ENCODE results near the gene KIF23.

The KIF23 gene

GRCh38 chr15:69417581-69417980 lies 3.4 kb downstream of the KIF23 start:
- no peak overlapping the region for H3K4me3 ChIP-seq (ENCODE audit: low read length)
- peak; percentile 71 for DNase-seq (ENCODE audit: low read depth)
- no peak for TF ChIP-seq CTCF (conservative IDR thresholded peaks at IDR 0.05; ENCODE audit: low read length)

- DNase-seq (ENCODE audit: low read depth) = peak; percentile 64
- TF ChIP-seq CTCF (conservative IDR thresholded peaks at IDR 0.05; ENCODE audit: low read length) = no peak
- no peak overlapping the region for H3K4me3 ChIP-seq (ENCODE audit: low read length)
These were observed 7.3 kb downstream of the KIF23 start for GRCh38 chr15:69421498-69421897.

- DNase-seq (ENCODE audit: low read depth) = peak; percentile 45
- H3K4me3 ChIP-seq (ENCODE audit: low read length) = no peak overlapping the region
- no peak for TF ChIP-seq CTCF (conservative IDR thresholded peaks at IDR 0.05; ENCODE audit: low read length)
These were observed 8.3 kb downstream of the KIF23 start for GRCh38 chr15:69422336-69422895.

GRCh38 chr15:69424001-69424400 lies 9.9 kb downstream of the KIF23 start:
- no peak overlapping the region for H3K4me3 ChIP-seq (ENCODE audit: low read length)
- DNase-seq (ENCODE audit: low read depth) = peak; percentile 35
- no peak for TF ChIP-seq CTCF (conservative IDR thresholded peaks at IDR 0.05; ENCODE audit: low read length)

GRCh38 chr15:69424748-69425413 lies 10.7 kb downstream of the KIF23 start:
- TF ChIP-seq CTCF (conservative IDR thresholded peaks at IDR 0.05; ENCODE audit: low read length) = no peak
- DNase-seq (ENCODE audit: low read depth) = no peak
- H3K4me3 ChIP-seq (ENCODE audit: low read length) = no peak overlapping the region

GRCh38 chr15:69433831-69434230 lies 19.7 kb downstream of the KIF23 start:
- no peak for TF ChIP-seq CTCF (conservative IDR thresholded peaks at IDR 0.05; ENCODE audit: low read length)
- no peak for DNase-seq (ENCODE audit: low read depth)
- no peak overlapping the region for H3K4me3 ChIP-seq (ENCODE audit: low read length)

GRCh38 chr15:69434238-69434637 lies 20.1 kb downstream of the KIF23 start:
- no peak for DNase-seq (ENCODE audit: low read depth)
- no peak overlapping the region for H3K4me3 ChIP-seq (ENCODE audit: low read length)
- TF ChIP-seq CTCF (conservative IDR thresholded peaks at IDR 0.05; ENCODE audit: low read length) = no peak
